GM21717 (cell line): ENCODE data around the gene FSCN2.

Source experiments
- ATAC-seq: cut with Tn5 transposase; IDR thresholded peaks from one replicate; pipeline ENCODE4 v1.9.1; 2021; ENCODE audit warnings: mild to moderate bottlenecking, moderate library complexity; ENCODE audit not compliant: unreplicated experiment

FSCN2 gene

DNA sequence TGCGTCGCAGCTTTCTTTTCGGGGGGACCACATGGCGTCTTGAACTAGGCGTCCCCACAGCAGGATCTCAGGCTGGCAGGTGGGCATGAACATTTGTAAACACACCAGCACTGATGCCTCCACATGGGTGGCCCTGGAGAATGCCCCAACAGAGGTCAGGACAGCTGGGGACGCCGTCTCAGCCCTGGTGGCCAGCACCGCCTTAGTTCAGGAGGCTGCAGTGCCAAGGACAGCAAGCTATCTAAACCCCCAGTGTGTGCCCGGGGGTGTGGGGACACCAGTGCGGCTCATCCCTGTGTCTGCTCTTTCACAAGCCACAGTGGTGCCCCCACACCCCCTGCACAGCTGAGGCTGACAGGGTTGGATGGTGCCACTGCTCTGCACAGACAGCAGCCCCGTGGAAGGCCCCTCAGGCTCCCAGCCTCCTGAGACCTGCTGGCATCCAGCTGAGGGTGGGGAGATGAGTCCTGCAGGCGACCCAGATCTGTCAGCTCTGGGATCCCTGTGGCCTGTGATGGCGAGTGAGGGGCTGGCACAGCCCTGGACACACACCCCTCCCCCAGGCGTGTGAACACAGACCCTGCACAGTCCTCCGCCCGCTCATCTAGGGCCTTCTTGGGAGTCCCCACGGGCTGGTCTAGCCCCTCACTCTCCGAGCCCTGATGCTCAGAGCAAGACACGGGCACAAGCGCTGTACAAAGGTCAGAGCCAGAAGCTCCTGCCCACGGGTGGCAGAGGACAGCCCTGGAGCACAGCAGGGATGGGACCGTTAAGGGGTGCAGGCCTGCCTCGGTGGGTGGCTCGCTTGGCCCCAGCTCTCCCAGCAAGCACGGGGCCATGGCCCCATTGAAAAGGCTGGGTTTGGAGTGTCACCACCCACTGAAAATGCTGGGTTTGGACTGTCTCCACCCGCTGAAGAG lies 10.7 kb downstream of the FSCN2 start:
- no peak for ATAC-seq

DNA sequence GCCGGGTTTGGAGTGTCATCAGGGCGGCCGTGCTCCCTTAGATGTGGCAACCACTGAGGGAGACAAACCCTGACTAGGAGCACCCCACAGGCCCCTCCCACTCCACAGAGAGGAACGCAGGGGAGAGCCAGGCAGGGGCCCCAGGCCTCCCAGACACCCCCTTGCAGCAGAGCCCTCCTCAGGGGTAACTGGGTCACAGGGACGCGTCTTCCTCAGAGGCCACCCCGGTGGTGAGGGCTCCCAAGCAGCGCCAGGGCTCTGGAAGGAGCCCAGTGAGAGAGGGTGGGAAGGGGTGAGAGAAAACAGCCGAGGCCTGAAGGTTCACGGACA lies 11.4 kb downstream of the FSCN2 start:
- no peak for ATAC-seq

DNA sequence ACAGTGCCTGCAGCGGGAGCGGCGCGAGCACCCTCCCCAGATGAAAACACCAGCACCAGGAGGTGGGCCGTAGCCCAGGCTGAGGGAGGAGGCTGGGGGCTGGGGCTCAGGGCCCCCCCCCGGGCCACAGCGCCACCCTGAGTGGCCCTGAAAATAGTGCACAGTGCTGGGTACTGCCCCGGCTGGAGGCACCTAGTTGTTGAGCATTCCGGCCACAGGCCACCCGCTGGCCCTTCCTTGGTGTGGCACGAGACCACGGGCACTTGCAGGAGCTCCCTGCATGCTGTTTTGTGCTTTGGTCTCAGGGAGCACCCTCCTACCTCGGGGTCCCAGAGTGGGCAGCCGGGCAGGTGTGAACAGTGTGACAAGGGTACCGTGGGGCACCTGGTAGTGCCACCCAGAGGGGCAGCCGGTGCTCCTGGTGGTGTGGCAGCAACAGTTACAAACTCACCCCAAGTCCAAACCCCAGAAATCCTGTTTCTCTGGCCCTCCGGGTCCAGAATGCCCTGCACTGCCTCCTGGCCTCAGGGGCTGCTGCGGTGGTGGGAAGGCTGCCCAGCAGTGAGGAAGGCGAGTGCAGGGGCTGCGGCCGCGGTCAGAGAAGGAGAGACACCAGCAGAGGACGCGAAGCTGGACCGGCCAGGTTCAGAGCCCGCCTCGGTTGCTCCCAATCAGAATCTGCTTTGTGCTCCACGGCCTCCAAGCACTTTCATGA lies 11.9 kb downstream of the FSCN2 start:
- ATAC-seq, result no peak

DNA sequence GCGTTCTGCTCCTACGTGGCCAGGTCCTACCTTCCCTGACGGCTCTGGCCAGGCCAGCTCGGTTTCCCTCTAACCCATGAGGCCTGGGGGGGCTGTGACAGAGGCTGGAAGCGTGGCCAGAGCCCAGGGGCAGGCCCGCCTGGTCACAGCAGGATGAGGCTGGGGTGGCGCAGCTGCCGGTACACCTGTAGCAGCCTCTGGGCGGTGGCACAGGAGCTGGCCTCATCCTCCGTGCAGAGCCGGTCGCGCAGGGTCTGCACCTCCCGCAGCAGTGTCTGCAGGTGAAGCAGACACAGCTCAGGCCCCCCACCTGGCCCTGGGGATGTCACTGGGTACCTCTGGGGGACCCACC lies 12.5 kb downstream of the FSCN2 start:
- ATAC-seq, result no peak

DNA sequence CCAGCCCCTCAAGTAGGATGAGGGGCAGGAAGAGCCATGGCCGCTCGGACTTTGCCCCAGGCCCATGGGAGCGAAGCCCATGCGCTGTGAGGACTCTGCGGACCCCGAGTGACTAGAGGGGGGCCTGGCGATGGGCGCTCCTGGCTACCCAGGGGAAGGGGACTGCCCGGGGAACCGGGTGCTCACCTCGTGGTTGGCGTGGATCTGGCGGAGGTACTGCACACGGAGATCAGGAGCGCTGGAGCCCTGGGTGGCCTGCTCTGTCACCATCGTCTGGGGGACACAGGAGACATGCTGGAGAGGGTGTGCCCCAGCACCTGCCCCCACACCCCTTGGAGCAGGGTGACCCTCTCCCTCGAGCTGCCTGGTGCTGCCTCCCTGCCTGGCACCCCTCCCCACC lies 12.9 kb downstream of the FSCN2 start:
- ATAC-seq, result no peak

DNA sequence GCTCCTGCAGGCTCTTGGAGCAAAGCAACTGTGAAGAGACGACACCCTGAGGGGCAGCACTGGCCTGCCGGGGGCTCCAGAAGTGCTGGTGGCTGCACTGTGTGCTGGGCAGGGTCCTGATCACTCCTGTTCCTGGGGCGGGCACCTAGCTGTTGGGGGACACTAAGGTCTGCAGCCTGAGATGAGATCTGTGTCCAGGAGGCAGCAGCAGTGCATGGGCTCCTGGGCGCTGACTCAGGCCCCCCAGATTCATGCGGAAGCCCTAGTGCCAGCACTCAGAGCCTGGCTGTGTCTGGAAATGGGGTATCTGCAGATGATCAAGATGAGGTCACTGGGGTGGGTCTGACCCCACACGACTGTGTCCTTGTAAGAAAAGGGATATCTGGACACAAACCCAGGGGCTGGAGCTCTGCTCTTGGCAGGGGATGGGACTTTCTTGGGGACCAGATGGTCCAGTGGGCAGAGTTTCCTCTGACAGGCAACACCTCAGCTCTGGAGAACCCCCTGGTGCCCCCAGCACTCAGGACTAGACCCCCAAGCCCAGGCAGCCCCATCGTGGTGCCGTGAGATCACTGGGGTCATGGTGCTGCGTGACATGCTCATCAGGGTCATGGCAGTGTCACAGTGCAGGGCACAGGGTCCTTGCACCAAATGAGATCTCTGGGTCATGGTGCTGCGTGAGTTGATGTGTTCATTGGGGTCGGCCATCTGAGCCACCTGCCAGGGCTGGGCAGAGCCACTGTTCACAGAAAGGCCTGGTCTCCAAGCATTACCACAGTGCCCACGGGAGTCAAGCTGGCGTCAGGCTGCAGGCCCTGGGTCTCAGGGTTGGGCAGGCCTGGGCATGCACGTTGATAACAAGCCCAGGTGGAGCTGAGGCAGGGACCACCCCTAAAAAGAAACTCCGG lies 14.5 kb downstream of the FSCN2 start:
- no peak for ATAC-seq

DNA sequence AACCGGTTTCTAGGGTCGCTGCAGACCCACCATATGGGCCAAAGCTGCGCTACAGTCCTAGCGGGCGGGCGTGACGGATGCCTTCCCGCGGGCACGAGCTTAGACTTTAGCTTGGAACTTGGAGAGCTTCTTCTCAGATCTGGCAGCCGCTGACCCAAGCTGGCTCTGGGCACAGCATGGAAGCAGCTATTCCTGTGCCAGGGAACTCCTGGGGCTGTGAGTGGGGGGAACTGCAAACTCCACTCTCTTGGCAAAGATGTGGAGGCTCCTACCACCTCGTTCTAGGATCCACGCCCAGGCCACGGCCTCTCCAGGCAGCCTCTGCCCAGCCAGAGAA lies 15.1 kb downstream of the FSCN2 start:
- no peak for ATAC-seq

DNA sequence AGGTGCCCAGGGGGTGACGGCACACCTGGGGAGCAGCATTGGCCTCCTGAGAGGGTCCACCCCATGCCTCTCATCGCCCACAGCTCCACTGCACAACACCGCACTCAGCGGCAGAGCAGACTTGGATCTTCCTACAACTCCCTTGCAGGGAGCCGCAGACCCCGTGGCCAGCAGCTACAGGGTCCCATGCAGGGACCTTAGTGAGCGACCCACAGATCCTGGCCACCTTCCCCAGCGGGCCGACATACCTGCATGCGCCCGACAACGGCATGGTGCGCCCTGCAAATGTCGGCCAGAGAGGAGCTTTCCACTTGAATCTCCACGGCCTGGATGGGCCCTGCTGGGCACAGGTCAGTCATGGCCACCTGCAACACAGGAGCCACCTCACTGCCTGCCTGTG lies 15.6 kb downstream of the FSCN2 start:
- ATAC-seq, result no peak

DNA sequence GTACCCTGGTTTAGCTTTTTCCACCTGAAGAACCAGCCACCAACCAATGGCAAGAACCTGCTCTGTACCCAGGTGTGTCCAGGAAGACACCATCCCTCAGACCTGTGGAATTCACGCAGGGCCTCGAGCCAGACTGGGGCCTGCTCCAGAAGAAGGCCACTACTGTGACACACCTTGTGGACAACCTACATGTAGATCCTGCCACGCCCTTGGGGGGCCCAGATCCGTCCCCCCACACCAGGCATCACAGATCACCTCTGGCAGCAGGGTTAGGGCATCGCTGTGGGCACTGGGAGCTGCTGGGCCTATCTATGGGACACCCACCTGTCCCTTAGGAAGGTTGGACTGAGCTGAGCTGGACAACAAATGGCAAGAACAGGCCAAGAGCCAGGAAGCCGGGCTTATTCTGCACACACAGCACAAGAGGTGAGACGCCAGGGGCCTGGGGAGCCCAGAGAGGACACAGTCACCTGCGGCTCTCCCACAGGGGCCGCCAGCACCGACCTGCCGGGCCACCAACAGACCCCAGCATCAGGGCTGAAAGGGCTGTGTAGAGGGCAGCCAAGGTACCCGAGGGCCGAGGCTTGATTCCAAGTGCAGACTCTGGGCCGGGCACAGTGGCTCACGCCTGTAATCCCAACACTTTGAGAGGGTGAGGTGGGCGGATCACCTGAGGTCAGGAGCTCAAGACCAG lies 16.3 kb downstream of the FSCN2 start:
- no peak for ATAC-seq

DNA sequence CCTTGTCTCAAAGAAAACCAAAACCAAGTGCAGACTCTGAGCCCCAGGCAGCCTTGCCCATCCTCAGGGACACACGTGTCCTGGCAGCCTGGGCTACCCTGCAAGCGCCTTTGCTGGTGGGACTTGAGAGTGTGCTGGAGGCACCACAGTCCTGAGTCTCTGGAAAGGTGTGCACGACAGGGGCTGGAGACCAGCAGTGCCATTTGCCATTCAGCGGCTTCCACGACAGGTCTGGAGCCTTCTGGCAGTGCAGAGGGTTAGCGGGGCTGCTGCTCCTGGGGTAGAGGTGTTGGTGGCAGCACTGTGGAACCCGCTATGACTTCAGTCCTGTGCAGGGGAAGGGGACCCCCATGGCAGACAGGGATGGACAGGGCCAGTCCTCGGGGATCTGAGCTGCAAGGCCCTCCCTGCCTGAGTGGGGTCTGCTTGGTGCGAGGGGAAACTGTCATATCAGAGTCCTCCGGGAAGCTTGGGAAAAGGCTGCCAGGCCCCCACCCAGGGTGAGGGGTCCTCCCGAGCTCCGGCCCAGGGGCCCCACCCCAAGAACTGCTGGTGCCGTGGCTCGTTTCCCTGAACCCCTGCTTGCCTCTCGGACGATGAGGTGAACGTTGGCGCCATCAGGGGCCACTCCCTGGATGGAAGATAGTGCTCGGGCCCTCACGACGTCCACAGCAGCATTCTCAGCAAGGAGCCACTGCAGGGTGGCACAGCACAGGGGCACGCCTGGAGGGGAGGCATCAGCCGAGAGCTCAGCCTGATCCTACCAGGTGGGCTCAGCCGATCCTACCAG lies 17.2 kb downstream of the FSCN2 start:
- ATAC-seq, result no peak

DNA sequence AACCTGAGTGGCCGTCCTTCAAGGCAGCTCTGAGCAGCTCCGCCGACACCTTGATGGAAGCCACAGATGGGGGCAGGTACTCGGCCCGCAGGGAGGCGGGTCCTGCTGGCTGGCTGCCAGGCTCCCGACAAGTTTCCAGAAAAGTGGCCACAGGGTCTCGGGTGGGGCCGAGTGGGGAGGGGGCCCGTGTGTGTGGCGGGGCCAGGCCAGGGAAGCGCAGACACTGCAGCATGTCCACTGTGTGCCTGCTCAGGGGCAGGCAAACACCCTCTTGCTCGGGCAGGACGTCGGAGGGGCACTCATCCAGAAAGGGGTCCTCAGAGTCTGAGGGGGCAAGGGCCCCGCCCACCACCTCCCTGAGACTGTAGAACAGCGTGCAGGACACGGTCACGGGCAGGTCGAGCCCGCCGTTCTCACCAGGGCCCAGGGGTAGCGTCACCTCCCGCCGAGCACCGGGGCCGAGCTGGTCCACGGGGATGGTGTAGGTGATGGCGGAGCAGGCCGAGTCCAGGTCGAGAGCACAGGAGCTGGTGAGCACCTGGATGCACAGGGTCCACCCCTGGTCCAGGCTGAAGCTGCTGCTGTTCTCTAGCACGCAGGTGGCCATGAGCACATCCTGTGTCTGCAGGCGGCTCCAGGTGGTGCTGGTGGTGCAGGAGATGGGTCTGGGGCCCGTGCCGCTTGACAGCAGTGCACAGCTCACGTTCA lies 18.9 kb downstream of the FSCN2 start:
- no peak for ATAC-seq

DNA sequence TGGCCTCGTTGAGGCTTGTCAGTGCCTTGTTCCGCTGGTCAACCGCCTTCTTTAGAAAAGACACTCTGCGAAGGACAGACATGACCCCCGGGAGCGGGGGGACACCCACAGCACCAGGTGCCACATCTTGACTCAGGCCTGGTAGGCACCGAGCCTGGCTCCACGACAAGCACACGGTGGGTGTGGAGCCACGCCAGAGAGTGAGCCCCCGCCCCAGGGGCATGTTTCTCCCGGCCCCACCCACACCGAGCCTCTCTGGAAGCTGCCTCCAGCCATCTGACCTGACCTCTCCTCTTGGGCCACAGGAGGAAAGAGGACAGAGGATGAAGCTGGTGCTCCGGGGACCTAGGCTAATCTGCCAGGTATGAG lies 19.4 kb downstream of the FSCN2 start:
- ATAC-seq, result no peak

DNA sequence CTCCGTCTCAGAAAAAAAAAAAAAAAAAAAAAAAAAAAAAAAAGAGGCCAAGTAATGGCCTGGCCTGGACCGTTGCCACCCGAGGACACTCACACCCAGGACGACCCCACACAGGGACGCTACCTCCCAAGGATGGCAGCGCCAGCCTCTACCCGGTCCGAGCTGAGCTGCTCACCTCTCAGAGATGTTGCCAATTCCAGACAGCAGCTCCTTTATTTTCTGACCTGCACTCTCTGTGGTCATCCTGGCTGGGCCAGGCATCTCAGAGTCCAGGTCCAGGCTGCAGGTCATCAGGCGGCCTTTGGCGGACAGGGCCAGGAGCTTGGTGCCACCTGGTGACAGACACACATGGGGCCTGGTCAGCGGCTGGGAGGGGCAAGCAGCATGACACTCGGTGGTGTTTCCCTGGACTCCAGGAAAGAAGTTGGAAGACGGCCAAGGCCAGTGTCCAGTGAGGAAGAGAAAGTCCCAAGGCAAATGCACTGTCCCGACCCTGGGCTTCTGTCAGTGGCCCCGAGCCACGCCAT lies 20.9 kb downstream of the FSCN2 start:
- no peak for ATAC-seq

DNA sequence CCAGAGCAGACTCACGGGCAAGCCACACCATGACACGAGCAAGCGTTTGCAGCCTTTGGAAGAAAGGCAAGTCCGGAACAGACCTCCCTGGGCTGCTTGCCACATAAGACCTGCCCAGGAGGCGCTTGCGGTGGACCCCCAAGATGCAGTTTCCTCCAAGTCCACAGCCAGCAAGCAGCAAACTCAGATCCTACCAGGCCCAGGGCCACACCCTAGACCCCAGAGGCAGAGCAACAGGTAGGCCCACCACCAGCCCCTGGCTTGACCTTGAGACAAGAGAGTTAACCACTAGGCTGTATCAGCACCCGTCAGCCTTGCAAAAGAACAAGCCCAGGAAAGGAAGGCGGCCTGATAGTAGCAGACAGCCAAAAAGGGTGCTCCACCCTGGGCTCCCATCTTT lies 21.6 kb downstream of the FSCN2 start:
- ATAC-seq, result no peak

DNA sequence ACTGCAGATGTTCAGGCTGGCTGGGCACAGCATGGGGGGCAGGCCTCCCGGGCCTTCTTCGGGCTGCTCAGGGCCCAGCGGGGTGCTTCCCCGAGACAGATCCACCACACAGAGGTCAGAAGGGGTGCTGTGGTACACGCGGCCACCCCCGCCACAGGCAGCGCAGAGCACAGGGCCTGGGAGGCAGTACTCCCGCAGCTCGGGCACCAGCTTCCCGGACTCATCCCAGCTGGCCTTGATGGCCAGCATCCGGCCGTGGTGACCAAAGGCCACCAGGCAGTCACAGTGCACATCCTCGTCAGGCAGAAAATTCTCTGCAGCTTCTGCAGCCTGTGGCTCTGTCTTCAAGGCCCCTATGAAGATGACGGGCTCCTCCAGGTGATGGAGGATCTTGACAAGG lies 22.1 kb downstream of the FSCN2 start:
- no peak for ATAC-seq

DNA sequence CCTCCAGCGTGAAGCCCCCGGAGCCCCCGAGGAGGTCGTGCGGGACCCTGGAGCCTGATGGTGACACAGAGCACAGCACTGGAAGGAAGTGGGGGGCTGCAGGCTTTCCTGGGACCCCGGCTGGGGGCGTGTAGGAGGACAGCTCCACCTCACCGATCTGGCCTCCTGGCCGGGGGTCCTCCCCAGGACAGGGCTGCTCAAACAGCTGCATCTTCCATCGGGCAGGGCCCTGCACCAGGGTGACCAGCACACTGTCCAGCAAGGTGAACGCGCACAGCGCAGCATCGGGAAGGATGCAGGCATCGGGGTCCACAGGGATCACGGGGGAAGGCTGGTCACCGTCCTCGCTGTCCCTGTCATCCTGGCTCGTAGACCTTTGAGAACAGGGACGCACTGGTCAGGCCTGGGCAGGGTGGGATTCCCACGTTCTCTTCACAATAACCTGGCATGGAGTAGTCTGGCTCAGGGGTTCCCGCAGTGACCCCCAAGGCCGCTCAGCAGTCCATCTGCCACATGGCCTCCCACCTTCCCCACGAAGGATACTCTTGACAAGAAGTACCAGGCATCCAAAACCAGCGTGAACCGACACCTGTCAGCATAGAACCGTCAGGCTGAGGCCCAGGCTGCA lies 22.8 kb downstream of the FSCN2 start:
- no peak for ATAC-seq

DNA sequence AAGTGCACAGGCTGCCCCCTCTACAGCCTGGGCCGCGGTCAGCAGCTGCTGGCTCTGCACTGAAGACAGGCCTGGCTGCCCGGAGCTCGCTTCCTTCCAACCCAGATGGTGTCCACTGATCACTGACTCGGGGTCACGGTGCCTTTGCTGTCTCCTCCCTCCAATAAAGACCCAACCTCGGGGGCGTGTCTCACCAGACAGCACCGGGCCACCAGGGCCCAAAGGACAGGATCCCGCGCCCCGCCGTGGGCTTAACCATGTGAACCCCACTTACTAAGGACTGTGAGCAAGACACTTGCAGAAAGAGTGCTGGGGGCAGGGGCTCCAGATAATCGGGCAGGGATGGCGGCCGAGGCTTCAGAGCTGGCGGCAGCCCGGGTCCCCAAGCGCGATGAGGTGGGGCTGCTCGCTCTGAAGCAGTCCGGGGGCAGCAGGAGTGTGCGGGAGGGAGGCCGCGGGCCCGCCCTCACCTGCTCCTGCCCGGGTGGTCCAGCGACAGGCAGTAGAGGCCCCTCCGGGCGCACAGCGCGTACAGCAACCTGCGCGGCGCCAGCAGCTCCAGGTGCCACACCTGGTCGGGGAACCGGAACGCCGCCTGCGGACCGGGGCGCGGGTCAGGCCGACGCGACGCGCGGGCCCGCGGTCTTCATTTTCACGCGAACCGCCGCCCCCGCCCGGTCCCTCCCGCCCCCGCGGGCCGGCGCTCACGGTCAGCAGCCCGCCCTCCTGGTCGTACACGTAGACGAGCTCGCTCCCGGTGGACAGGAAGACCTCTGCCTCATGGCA lies 23.5 kb downstream of the FSCN2 start:
- peak; percentile 6 for ATAC-seq
